HFF-Myc (cell line): ENCODE results near the gene HAPSTR1.
"Not testable (repeated sequence)": the region's sequence is repeated elsewhere in the genome, so short reads cannot be mapped to it uniquely, and the experiment has no call there.

Experiments used
- DNase-seq: peaks from one replicate; pipeline ENCODE4 v3.0.0-alpha.2; 2011; ENCODE audit warnings: low read depth; ENCODE audit errors: extremely low read depth
- H3K4me3 ChIP-seq: replicated peaks from 2 replicates; pipeline ENCODE4 v1.5.1; 2011; ENCODE audit warnings: low read depth, mild to moderate bottlenecking, control low read depth, low read length
- CTCF ChIP-seq: IDR thresholded peaks from 2 replicates; pipeline ENCODE4 v1.5.1; 2012; ENCODE audit warnings: mild to moderate bottlenecking, low read depth, low read length, control low read depth; ENCODE audit errors: missing control alignments

Gene HAPSTR1, protein sequence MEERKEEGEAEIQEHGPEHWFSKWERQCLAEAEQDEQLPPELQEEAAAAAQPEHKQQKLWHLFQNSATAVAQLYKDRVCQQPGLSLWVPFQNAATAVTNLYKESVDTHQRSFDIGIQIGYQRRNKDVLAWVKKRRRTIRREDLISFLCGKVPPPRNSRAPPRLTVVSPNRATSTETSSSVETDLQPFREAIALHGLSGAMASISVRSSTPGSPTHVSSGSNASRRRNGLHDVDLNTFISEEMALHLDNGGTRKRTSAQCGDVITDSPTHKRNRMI

GRCh38 chr16:9090960-9091866 lies at the start of gene HAPSTR1:
Gene HAPSTR1, plus strand, starts transcription at chr16:9091644. Its CDS starts 401 bp downstream, at chr16:9092045.
- H3K4me3 ChIP-seq = peak within 1 kb of the TSS; percentile 94
- no peak for TF ChIP-seq CTCF
- peak; percentile 99 for DNase-seq

DNA sequence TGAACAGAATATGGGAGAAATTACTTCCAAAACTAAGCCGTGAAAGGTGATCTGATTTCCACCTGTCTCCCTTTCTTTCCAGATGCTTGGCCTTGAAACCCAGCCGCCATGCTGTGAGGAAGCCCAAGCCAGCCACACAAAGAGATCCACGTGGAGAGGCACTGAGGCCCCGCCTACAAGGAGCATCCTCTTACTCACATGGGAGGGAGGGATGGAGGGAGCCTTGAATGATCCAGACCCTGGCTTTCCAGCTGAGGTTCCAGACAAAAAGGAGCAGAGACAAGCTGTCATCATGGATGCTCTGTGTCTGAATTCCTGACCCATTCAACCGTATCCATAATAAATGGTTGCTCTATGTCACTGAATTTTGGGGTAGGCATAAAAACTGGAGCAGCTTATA lies 48.9 kb upstream of the HAPSTR1 start:
- no peak for DNase-seq
- no peak overlapping the region for H3K4me3 ChIP-seq
- TF ChIP-seq CTCF = no peak

- TF ChIP-seq CTCF = no peak
- DNase-seq = no peak
- H3K4me3 ChIP-seq = no peak overlapping the region
Observed at GRCh38 chr16:9042964-9043680, 48.3 kb upstream of the HAPSTR1 start.

GRCh38 chr16:9045562-9045961 lies 45.9 kb upstream of the HAPSTR1 start:
- DNase-seq, H3K4me3 ChIP-seq: not testable (repeated sequence)

- no peak for DNase-seq
- TF ChIP-seq CTCF = no peak
- H3K4me3 ChIP-seq = no peak overlapping the region
Observed at GRCh38 chr16:9046667-9047055, 44.8 kb upstream of the HAPSTR1 start.

GRCh38 chr16:9047689-9048301 lies 43.6 kb upstream of the HAPSTR1 start:
- peak; percentile 99 for DNase-seq
- no peak overlapping the region for H3K4me3 ChIP-seq
- TF ChIP-seq CTCF = no peak
